HG02943 (cell line): ENCODE measurements around the gene SNX10.

Source experiments
- ATAC-seq: cut with Tn5 transposase; IDR thresholded peaks from one replicate; pipeline ENCODE4 v1.9.1; 2021; ENCODE audit warnings: mild to moderate bottlenecking, low read depth, moderate library complexity; ENCODE audit not compliant: unreplicated experiment

The SNX10 gene

DNA sequence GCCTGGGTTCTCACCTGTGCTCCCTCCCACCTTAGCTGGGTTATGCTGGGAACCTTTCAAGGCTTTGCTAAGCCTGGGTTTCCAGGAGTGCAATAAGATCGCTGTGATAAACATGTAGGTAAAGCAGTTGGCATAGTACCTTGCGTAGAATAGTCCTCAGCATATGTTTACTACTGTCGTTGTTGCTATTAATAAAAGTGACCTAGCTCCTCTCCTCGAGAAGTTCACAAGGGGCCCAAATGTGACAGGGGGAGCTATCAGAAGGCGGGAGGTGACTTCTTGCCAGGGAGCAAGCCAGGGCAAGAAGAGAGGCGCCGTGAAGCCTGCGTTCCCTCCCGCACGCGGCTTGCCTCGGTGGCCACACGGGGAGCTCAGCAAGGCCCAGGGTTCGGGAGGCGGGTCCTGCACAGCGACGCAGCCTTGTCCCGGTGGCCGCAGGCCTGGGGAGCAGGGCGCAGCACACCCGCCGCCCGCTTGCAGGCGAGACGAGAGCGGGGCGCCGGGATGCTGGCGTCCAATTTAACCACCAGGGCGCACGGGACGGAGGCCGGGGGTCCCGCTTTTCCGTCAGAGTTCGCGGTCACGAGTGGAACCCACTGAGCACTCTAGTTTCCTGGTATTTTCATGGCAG is 106.2 kb downstream of the SNX10 start:
- peak; percentile 24 for ATAC-seq

DNA sequence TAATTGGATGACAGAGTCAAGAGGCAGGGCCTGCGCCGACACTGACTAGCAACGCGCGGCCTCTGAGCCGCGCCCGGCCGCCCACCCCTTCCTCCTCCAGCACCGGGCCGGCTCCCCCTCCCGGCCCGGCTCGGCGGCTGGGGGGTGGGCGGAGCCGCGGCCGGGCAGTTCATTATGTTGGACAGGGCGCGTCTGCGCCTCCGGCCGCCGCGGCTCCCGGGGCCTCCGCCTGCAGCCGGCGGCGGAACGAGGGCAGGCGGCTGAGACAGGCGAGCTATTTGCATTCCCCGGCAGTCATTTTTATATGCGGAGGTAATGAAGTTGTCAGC is 106.7 kb downstream of the SNX10 start:
- ATAC-seq, result peak; percentile 36

DNA sequence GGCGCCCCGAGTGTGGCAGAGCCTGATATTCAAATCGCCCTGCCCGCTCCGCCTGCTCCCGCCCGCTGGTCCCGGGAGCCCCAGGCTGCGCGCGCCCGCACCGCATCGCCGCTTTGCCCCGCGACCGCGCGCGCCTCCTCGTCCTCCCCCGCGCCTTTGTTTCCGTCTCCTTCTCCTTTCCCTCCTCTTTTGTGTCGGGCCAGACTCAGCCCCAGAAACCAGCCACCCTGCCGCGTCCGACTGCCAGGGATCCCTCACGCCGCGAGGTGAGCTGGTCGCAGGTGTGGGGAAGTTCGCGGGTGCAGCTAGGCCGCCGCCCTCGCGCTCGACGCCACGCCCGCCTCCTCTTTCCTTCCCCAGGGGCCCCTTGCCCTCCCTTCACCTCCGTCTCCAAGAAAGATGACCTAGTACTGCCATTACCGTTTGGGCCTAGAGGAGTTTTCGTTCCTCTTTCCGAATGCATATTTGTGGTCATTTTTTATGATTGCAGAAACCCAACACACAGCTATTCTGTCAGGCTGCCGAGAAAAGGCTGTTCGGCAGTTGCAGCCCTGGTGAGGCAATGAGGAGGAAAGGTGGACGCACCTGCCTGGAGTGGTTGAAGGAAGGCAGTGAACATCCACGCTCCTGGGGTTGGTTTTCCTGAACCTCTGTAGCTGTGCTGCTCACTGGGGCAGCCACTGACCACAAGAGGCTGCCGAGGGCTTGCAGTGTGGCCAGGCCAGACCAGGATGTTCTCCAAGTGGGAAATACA is 107.3 kb downstream of the SNX10 start:
- ATAC-seq, result peak; percentile 86

DNA sequence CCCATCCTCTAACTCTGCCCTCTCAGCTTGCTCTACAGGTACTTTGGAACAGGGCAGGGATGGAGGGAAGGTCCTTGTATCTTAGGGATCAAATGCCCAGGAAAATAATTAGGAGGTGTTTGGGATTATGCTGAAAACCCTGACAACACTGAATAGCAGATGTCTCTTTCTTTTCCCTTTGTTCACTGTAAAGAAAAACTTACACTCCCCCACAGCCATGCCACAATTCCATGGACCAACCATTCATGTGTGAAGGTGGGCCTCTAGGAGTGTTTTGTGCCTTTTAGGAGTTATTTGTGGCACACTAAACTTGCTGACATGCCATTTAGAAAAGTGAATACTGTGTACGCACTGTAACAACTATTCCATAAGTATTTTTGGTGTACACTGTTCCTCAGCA is 108.1 kb downstream of the SNX10 start:
- ATAC-seq, result no peak

DNA sequence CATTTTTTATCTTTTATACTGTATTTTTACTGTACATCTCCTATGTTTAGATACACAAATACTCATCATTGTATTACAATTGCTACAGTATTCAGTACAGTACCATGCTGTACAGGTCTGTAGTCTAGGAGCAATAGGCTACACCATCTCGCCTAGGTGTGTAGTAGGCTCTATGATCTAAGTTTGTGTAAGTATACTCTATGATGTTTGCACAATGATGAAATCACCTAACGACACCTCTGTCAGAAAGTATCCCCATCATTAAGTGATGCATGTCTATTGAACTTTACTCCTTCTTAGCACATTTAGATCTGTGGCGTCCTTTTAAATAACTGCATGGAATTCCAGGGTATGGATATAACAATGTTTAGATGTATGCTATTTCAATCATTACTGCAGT is 112.0 kb downstream of the SNX10 start:
- no peak for ATAC-seq

- no peak for ATAC-seq
These were observed 112.7 kb downstream of the SNX10 start for GRCh38 chr7:26404189-26404996.

DNA sequence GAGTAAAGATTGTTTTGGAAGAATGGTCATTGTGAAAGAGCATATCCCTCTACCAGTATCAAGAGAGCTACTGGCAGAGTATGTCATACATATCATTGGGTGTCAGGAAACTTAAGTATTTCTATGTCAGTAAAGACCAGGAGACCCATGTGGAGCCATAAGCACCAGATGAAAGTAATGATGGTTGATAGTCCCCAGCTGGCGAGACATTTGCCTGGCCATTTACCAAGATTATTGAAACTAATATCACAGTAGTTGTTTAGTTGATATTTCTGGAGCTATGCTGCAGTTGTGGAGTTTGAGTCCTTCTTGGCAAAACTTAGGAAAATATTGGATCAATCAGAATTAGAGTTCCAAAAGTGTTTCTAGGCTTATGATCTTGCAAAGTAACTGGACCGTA is 114.8 kb downstream of the SNX10 start:
- ATAC-seq, result no peak

GRCh38 chr7:26409661-26410547 is 118.2 kb downstream of the SNX10 start:
- no peak for ATAC-seq

DNA sequence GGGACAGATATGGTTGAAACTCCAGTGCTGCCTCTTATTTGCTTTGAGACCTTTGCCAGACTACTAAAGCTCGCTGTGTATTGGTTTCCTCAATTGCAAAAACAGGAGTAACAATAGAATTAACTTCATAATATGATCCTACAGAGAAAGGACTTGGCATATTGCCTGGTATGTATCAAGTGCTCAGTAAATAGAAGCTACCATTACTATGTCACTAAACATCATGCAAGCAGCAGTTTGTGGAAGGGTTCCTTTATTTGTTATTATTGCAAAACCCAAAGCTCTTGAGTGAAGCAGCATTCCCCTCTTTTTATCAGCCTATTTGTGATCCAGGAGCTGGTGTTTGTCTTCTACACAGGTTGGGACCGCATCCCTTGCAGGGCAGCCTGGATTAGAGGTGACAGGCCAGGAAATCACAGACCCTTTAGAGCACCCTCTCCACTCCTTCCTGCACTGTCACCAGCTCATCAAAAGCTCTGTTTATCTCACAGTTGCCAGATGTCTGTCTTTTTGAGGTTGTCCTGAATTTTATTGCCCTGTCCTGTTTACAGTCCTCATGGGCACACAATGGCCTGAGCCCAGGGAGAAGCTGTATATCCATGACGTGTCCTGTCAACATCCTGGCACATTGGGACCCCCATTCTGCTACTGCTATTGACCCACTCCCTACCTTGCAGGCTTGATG is 121.5 kb downstream of the SNX10 start:
- ATAC-seq, result no peak

- ATAC-seq, result no peak
These were observed 124.3 kb downstream of the SNX10 start for GRCh38 chr7:26416004-26416403.

- ATAC-seq, result no peak
These were observed 126.3 kb downstream of the SNX10 start for GRCh38 chr7:26417911-26418413.

DNA sequence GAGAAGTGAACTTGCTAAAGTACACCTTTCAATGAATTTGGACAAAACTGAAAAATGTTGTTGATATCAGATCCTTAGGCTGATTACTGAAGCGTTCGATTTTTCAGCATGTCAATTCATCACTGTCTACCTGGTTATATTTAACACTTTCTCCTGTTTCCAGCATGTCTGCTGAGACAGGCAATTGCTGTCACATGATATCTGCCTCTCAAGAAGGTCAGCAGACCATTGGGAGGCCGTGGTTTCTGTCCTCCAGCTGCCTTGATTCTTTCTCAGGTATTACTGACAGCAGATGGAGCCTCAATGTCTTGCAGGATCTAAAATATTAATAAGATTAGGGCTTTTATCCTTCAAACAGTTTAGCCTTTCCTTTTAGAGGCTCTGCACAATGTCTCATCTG is 127.5 kb downstream of the SNX10 start:
- no peak for ATAC-seq

- ATAC-seq, result no peak
These were observed 128.9 kb downstream of the SNX10 start for GRCh38 chr7:26420422-26421019.

GRCh38 chr7:26422761-26423160 is 131.1 kb downstream of the SNX10 start:
- ATAC-seq, result no peak

DNA sequence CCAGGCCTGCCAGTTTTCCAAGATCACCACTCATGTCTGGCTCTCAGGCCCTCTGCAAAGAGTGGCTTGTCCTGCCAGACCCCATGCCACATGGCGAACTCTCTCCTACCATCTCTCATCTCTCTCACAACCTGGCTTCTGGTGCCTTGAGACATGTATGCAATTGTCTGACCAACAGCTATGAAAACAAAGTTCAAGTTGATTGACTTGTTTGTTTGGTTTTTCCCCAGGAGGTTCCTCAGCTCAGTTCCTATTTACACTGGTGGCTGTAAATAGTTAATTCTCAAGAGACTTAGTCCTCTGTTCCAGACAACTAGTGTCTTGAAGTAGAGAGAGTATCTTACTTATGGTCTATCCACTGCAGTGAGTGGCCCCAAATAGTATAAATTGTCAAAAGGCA is 131.8 kb downstream of the SNX10 start:
- no peak for ATAC-seq
